SK-N-SH (cell line): ENCODE measurements around the gene SCNM1. TPM values are rescaled to one million over a fixed set of nuclear protein-coding genes. Genes with fewer than 3 reads are reported as not detected.

Source experiments
- CTCF ChIA-PET: fragments of 300-600, 350-600 bp; formaldehyde crosslinking; extraction: SDS; loops from one replicate; lab custom pipeline; 2021; lab: Yijun Ruan, JAX
- POLR2A ChIA-PET: fragments of 350-600 bp; sonication (Branson Sonifier 250); formaldehyde crosslinking; extraction: SDS; loops from one replicate; lab custom pipeline; 2020; ENCODE audit warnings: antibody characterized with exemption, inconsistent platforms; lab: Yijun Ruan, JAX
- DNase-seq: peaks from one replicate; pipeline ENCODE4 v3.0.0; 2012
- H2AFZ ChIP-seq: fragments of 200-600 bp; sonication (generic); 2 replicates; pipeline ENCODE4 v1.8.1; 2016; ENCODE audit warnings: antibody characterized with exemption, mild to moderate bottlenecking, low read depth
- H3F3A ChIP-seq: fragments of 200-600 bp; sonication (generic); replicated peaks from 2 replicates; pipeline ENCODE3; 2016; ENCODE audit warnings: antibody characterized with exemption, mild to moderate bottlenecking; ENCODE audit not compliant: insufficient read depth
- H3K27ac ChIP-seq, 2 experiments: fragments of 200-500 bp in 1 of 2; fragments of 200-600 bp in 1 of 2; sonication (Bioruptor generic) in 1 of 2; sonication (generic), shearing (Covaris generic) in 1 of 2; 2 replicates each; pipeline versions ENCODE4 v1.5.1 to v1.6.1; 2014 to 2016; ENCODE audit warnings: low read depth in 2 of 2, inconsistent platforms in 1 of 2, low read length in 1 of 2, mild to moderate bottlenecking in 1 of 2, mixed read lengths in 1 of 2
- H3K27me3 ChIP-seq: fragments of 200-600 bp; sonication (generic), shearing (Covaris generic); 2 replicates; pipeline ENCODE4 v1.6.1; 2016; ENCODE audit warnings: mixed run types; ENCODE audit not compliant: insufficient read depth
- H3K36me3 ChIP-seq, 2 experiments: fragments of 200-500 bp in 1 of 2; fragments of 200-600 bp in 1 of 2; sonication (Bioruptor generic) in 1 of 2; sonication (generic) in 1 of 2; replicated peaks in 1 of 2; 2 replicates each; pipeline versions ENCODE3 to v1.5.1; 2014 to 2016; ENCODE audit warnings: low read length in 1 of 2, mild to moderate bottlenecking in 1 of 2; ENCODE audit not compliant: insufficient read depth in 2 of 2, control insufficient read depth in 1 of 2
- H3K4me1 ChIP-seq, 2 experiments: fragments of 200-500 bp in 1 of 2; fragments of 200-600 bp in 1 of 2; sonication (Bioruptor generic) in 1 of 2; sonication (generic), shearing (Covaris generic) in 1 of 2; 2 replicates each; pipeline versions ENCODE4 v1.5.1 to v1.6.1; 2014 to 2016; ENCODE audit warnings: low read depth in 1 of 2, low read length in 1 of 2, mixed run types in 1 of 2; ENCODE audit not compliant: insufficient read depth in 2 of 2, control insufficient read depth in 1 of 2
- H3K4me2 ChIP-seq: fragments of 200-600 bp; sonication (generic), shearing (Covaris generic); 2 replicates; pipeline ENCODE4 v1.6.1; 2017; ENCODE audit warnings: mixed run types
- H3K4me3 ChIP-seq, 2 experiments: fragments of 200-500 bp in 1 of 2; fragments of 200-600 bp in 1 of 2; sonication (Bioruptor generic) in 1 of 2; sonication (generic), shearing (Covaris generic) in 1 of 2; 2 replicates each; pipeline versions ENCODE4 v1.5.1 to v1.8.1; 2014 to 2016; ENCODE audit warnings: low read depth in 2 of 2, inconsistent platforms in 1 of 2, low read length in 1 of 2, mild to moderate bottlenecking in 1 of 2, mixed read lengths in 1 of 2, moderate library complexity in 1 of 2
- H3K79me2 ChIP-seq: fragments of 200-600 bp; sonication (generic); 2 replicates; pipeline ENCODE4 v1.8.1; 2017; ENCODE audit warnings: mild to moderate bottlenecking; ENCODE audit not compliant: insufficient read depth
- H3K9ac ChIP-seq: fragments of 200-600 bp; sonication (generic); 2 replicates; pipeline ENCODE4 v1.6.1; 2017; ENCODE audit warnings: mixed run types
- H3K9me2 ChIP-seq: fragments of 200-600 bp; sonication (generic); 2 replicates; pipeline ENCODE4 v1.6.1; 2017; ENCODE audit warnings: mixed run types
- H3K9me3 ChIP-seq: fragments of 200-600 bp; sonication (generic); 2 replicates; pipeline ENCODE4 v1.6.1; 2017; ENCODE audit warnings: mixed run types, mild to moderate bottlenecking, moderate library complexity
- H4K20me1 ChIP-seq: fragments of 200-600 bp; sonication (generic); 2 replicates; pipeline ENCODE4 v1.6.1; 2017; ENCODE audit warnings: mild to moderate bottlenecking, mixed run types; ENCODE audit not compliant: insufficient read depth
- CTCF ChIP-seq: fragments of 200-600 bp; sonication (generic); IDR thresholded peaks from 2 replicates; pipeline ENCODE4 v1.6.1; 2017; ENCODE audit warnings: antibody characterized with exemption, mild to moderate bottlenecking, moderate library complexity
- ELF1 ChIP-seq: IDR thresholded peaks from 2 replicates; pipeline ENCODE4 v1.4.0; 2012
- EP300 ChIP-seq, 2 experiments: IDR thresholded peaks; 2 replicates each; pipeline versions ENCODE4 v1.4.0 to v1.6.1; 2012; ENCODE audit warnings: borderline replicate concordance in 1 of 2, low read depth in 1 of 2, low read length in 1 of 2
- EZH2phosphoT487 ChIP-seq: fragments of 200-600 bp; sonication (generic); IDR thresholded peaks from 2 replicates; pipeline ENCODE4 v1.6.1; 2017; ENCODE audit warnings: low read depth, mixed run types, mild to moderate bottlenecking, antibody characterized with exemption, moderate library complexity, borderline replicate concordance
- FOSL2 ChIP-seq: IDR thresholded peaks from 2 replicates; pipeline ENCODE4 v1.4.0; 2012; ENCODE audit warnings: low read depth, mild to moderate bottlenecking, moderate library complexity, borderline replicate concordance
- FOXJ3 ChIP-seq: sonication (generic); formaldehyde crosslinking; IDR thresholded peaks from 2 replicates; pipeline ENCODE4 v1.5.1; 2020; ENCODE audit warnings: mild to moderate bottlenecking, missing genetic modification reagents
- FOXM1 ChIP-seq: IDR thresholded peaks from 2 replicates; pipeline ENCODE4 v1.4.0; 2012; ENCODE audit warnings: low read depth, mild to moderate bottlenecking
- GABPA ChIP-seq: IDR thresholded peaks from 2 replicates; pipeline ENCODE4 v1.4.0; 2012; ENCODE audit warnings: low read depth, mild to moderate bottlenecking
- GATA2 ChIP-seq: sonication (generic); formaldehyde crosslinking; IDR thresholded peaks from 2 replicates; pipeline ENCODE4 v1.5.0; 2020; ENCODE audit warnings: mild to moderate bottlenecking, missing genetic modification reagents
- JUND ChIP-seq: IDR thresholded peaks from 2 replicates; pipeline ENCODE4 v1.4.0; 2012
- MEF2A ChIP-seq: IDR thresholded peaks from 2 replicates; pipeline ENCODE4 v1.4.0; 2012; ENCODE audit warnings: low read depth, borderline replicate concordance
- MXI1 ChIP-seq: IDR thresholded peaks from 2 replicates; pipeline ENCODE4 v1.6.1; 2012; ENCODE audit warnings: mild to moderate bottlenecking, low read depth, low read length, improper control_type of control experiment
- NRF1 ChIP-seq: IDR thresholded peaks from 2 replicates; pipeline ENCODE4 v1.6.1; 2012; ENCODE audit warnings: low read depth, mild to moderate bottlenecking, low read length
- PBX3 ChIP-seq: IDR thresholded peaks from 2 replicates; pipeline ENCODE4; 2012
- REST ChIP-seq: IDR thresholded peaks from 2 replicates; pipeline ENCODE4 v1.6.1; 2012; ENCODE audit warnings: mild to moderate bottlenecking, low read depth, low read length, moderate library complexity
- RFX5 ChIP-seq: IDR thresholded peaks from 2 replicates; pipeline ENCODE4 v1.6.1; 2012; ENCODE audit warnings: mild to moderate bottlenecking, improper control_type of control experiment, low read length
- RXRA ChIP-seq: IDR thresholded peaks from 2 replicates; pipeline ENCODE4 v1.4.0; 2012; ENCODE audit warnings: low read depth, mild to moderate bottlenecking, borderline replicate concordance
- SIN3A ChIP-seq: IDR thresholded peaks from 2 replicates; pipeline ENCODE4 v1.6.1; 2012; ENCODE audit warnings: low read depth, mild to moderate bottlenecking, low read length, moderate library complexity, borderline replicate concordance
- SMC3 ChIP-seq: IDR thresholded peaks from 2 replicates; pipeline ENCODE4 v1.6.1; 2012; ENCODE audit warnings: low read depth, low read length, improper control_type of control experiment
- TCF12 ChIP-seq: IDR thresholded peaks from 2 replicates; pipeline ENCODE4 v1.4.0; 2012
- USF1 ChIP-seq: IDR thresholded peaks from 2 replicates; pipeline ENCODE4 v1.4.0; 2012; ENCODE audit warnings: low read depth, borderline replicate concordance
- ZBTB33 ChIP-seq: IDR thresholded peaks from 2 replicates; pipeline ENCODE4 v1.4.0; 2012; ENCODE audit warnings: low read depth, borderline replicate concordance
- WGBS: methylation state at CpG from one replicate; pipeline ENCODE4 v1.1.6; 2017; ENCODE audit warnings: low lambda C conversion rate; 5-methylcytosine and 5-hydroxymethylcytosine counted together
- polyA plus RNA-seq, 3 experiments: library from polyadenylated mRNA; depleted of rRNA; stranded (reverse); fragments of >200 nt; gene quantifications; 2 replicates each; pipeline ENCODE4 v1.2.3, GENCODE V29; 2012

The SCNM1 gene
- polyA plus RNA-seq, 1 of the 3 experiments (the other 2 are of a cell fraction) = 27.8 TPM

- TF ChIP-seq CTCF (no peak), GABPA (no peak), FOXJ3 (no peak), EP300 (IDR thresholded peaks at IDR 0.05; ENCODE audit: borderline replicate concordance in 1 of 2, low read depth in 1 of 2, low read length in 1 of 2) (no peak)
These were observed 41.1 kb upstream of the SCNM1 start (continued) for GRCh38 chr1:151124763-151125403.

- H3K4me1 ChIP-seq = no peaks in the 10 kb centered on the region
- 80% methylated on average over 6 of the region's 6 CpGs for WGBS
- no peak for TF ChIP-seq MXI1
- TF ChIP-seq SMC3 = no peak
- TF ChIP-seq MEF2A = no peak
- no peak for TF ChIP-seq NRF1
- TF ChIP-seq FOSL2 = no peak
- no peak for TF ChIP-seq FOXM1
- TF ChIP-seq PBX3 = no peak
- TF ChIP-seq GATA2 (CRISPR knock-in tag) = no peak
- no peak for TF ChIP-seq EP300 (IDR thresholded peaks at IDR 0.05; ENCODE audit: borderline replicate concordance in 1 of 2, low read depth in 1 of 2, low read length in 1 of 2)
- TF ChIP-seq USF1 = no peak
- TF ChIP-seq SIN3A = no peak
- TF ChIP-seq RFX5 = no peak
- TF ChIP-seq RXRA = no peak
- TF ChIP-seq JUND = no peak
- TF ChIP-seq TCF12 = no peak
- no peak for TF ChIP-seq ELF1
- TF ChIP-seq EZH2phosphoT487 = no peak
- no peak for TF ChIP-seq REST
- TF ChIP-seq ZBTB33 = no peak
- TF ChIP-seq, all 33 proteins: peak for 0
- no peak overlapping the region for H3K9ac ChIP-seq
- no peaks in the 10 kb centered on the region for H4K20me1 ChIP-seq
- H3K27ac ChIP-seq = no peak overlapping the region
- no peak overlapping the region for H3K4me3 ChIP-seq
- H3F3A ChIP-seq = peaks cover 13% of the 10 kb centered on the region
- DNase-seq = peak; percentile 16
- no peaks in the 10 kb centered on the region for H3K9me3 ChIP-seq
- H2AFZ ChIP-seq = no peak overlapping the region
- no peaks in the 10 kb centered on the region for H3K27me3 ChIP-seq
- ChIA-PET POLR2A (no interaction called here), CTCF (no interaction called here)
- H3K4me2 ChIP-seq = no peak overlapping the region
- H3K79me2 ChIP-seq = no peaks in the 10 kb centered on the region
- H3K36me3 ChIP-seq = no peaks in the 10 kb centered on the region
- H3K9me2 ChIP-seq = no peaks in the 10 kb centered on the region
These were observed 37.1 kb upstream of the SCNM1 start for GRCh38 chr1:151128800-151129199.
